HEK293 (cell line): ENCODE measurements around the gene TMEM184C.

Source experiments
- ELK4 ChIP-seq: IDR thresholded peaks from 2 replicates; pipeline ENCODE4 v1.6.1; 2011; ENCODE audit warnings: mild to moderate bottlenecking, low read depth, low read length, borderline replicate concordance
- HOXA7 ChIP-seq: sonication (generic); formaldehyde crosslinking; IDR thresholded peaks from 2 replicates; pipeline ENCODE4 v1.8.1; 2022; ENCODE audit warnings: missing genetic modification reagents, borderline replicate concordance
- KLF1 ChIP-seq: fragments of 450-650 bp; formaldehyde crosslinking; IDR thresholded peaks from 2 replicates; pipeline ENCODE4 v1.5.1; 2016; ENCODE audit warnings: missing biosample characterization, missing genetic modification characterization
- KLF16 ChIP-seq: fragments of 450-650 bp; formaldehyde crosslinking; IDR thresholded peaks from 2 replicates; pipeline ENCODE4 v1.5.1; 2017; ENCODE audit warnings: missing biosample characterization, missing genetic modification characterization
- KLF17 ChIP-seq: fragments of 450-650 bp; formaldehyde crosslinking; IDR thresholded peaks from 2 replicates; pipeline ENCODE4 v1.5.1; 2016; ENCODE audit warnings: missing biosample characterization, missing genetic modification characterization
- SCRT2 ChIP-seq: fragments of 450-650 bp; formaldehyde crosslinking; IDR thresholded peaks from 2 replicates; pipeline ENCODE4 v1.5.1; 2016; ENCODE audit warnings: missing biosample characterization, missing genetic modification characterization
- YY2 ChIP-seq: fragments of 450-650 bp; formaldehyde crosslinking; IDR thresholded peaks from 2 replicates; pipeline ENCODE4 v1.5.1; 2016; ENCODE audit warnings: missing biosample characterization, missing genetic modification characterization
- ZBTB1 ChIP-seq: fragments of 450-650 bp; formaldehyde crosslinking; IDR thresholded peaks from 2 replicates; pipeline ENCODE4 v1.5.1; 2016; ENCODE audit warnings: missing biosample characterization, missing genetic modification characterization
- ZBTB10 ChIP-seq: fragments of 450-650 bp; formaldehyde crosslinking; IDR thresholded peaks from 2 replicates; pipeline ENCODE4 v1.5.1; 2016; ENCODE audit warnings: missing biosample characterization, missing genetic modification characterization
- ZFP41 ChIP-seq: fragments of 450-650 bp; formaldehyde crosslinking; IDR thresholded peaks from 2 replicates; pipeline ENCODE4 v1.5.1; 2016; ENCODE audit warnings: missing biosample characterization, missing genetic modification characterization, borderline replicate concordance
- ZNF146 ChIP-seq: fragments of 450-650 bp; formaldehyde crosslinking; IDR thresholded peaks from 2 replicates; pipeline ENCODE4 v1.5.1; 2016; ENCODE audit warnings: missing biosample characterization, missing genetic modification characterization
- ZNF148 ChIP-seq: fragments of 450-650 bp; formaldehyde crosslinking; IDR thresholded peaks from 2 replicates; pipeline ENCODE4 v1.5.0; 2017; ENCODE audit warnings: missing biosample characterization, missing genetic modification characterization, borderline replicate concordance
- ZNF19 ChIP-seq: fragments of 450-650 bp; formaldehyde crosslinking; IDR thresholded peaks from 2 replicates; pipeline ENCODE4; 2016; ENCODE audit warnings: missing biosample characterization, missing genetic modification characterization, low read depth
- ZNF23 ChIP-seq: fragments of 450-650 bp; formaldehyde crosslinking; IDR thresholded peaks from 2 replicates; pipeline ENCODE4 v1.5.1; 2016; ENCODE audit warnings: missing biosample characterization, missing genetic modification characterization, borderline replicate concordance
- ZNF266 ChIP-seq: fragments of 450-650 bp; formaldehyde crosslinking; IDR thresholded peaks from 2 replicates; pipeline ENCODE4 v1.5.1; 2016; ENCODE audit warnings: missing biosample characterization, missing genetic modification characterization, low read depth
- ZNF354C ChIP-seq: fragments of 450-650 bp; formaldehyde crosslinking; IDR thresholded peaks from 2 replicates; pipeline ENCODE4 v1.5.1; 2016; ENCODE audit warnings: missing biosample characterization, missing genetic modification characterization, low read depth, borderline replicate concordance
- ZNF514 ChIP-seq: fragments of 450-650 bp; formaldehyde crosslinking; IDR thresholded peaks from 2 replicates; pipeline ENCODE4 v1.5.1; 2016; ENCODE audit warnings: missing biosample characterization, missing genetic modification characterization
- ZNF623 ChIP-seq: fragments of 450-650 bp; formaldehyde crosslinking; IDR thresholded peaks from 2 replicates; pipeline ENCODE4 v1.5.1; 2016; ENCODE audit warnings: missing biosample characterization, missing genetic modification characterization
- ZNF629 ChIP-seq: fragments of 450-650 bp; formaldehyde crosslinking; IDR thresholded peaks from 2 replicates; pipeline ENCODE4 v1.5.1; 2017; ENCODE audit warnings: missing biosample characterization, missing genetic modification characterization
- ZNF692 ChIP-seq: fragments of 450-650 bp; formaldehyde crosslinking; IDR thresholded peaks from 2 replicates; pipeline ENCODE4 v1.5.1; 2016; ENCODE audit warnings: missing biosample characterization, missing genetic modification characterization
- ZNF768 ChIP-seq: fragments of 450-650 bp; formaldehyde crosslinking; IDR thresholded peaks from 2 replicates; pipeline ENCODE4 v1.5.1; 2018; ENCODE audit warnings: missing biosample characterization, mild to moderate bottlenecking, missing genetic modification characterization
- ZNF843 ChIP-seq: fragments of 450-650 bp; formaldehyde crosslinking; IDR thresholded peaks from 2 replicates; pipeline ENCODE4 v1.5.1; 2016; ENCODE audit warnings: missing biosample characterization, missing genetic modification characterization
- TF ChIP-seq, protein P1 (sequence below): fragments of 450-650 bp; formaldehyde crosslinking; IDR thresholded peaks from 2 replicates; pipeline ENCODE4 v1.5.1; 2017; ENCODE audit warnings: missing biosample characterization, missing genetic modification characterization
- TF ChIP-seq, protein P2 (sequence below): fragments of 450-650 bp; formaldehyde crosslinking; IDR thresholded peaks from 2 replicates; pipeline ENCODE4 v1.5.1; 2017; ENCODE audit warnings: missing biosample characterization, missing genetic modification characterization

The TMEM184C gene

GRCh38 chr4:147683717-147684700 lies 66.8 kb downstream of the TMEM184C start, which contains the start of gene PRMT9 (continued):
- TF ChIP-seq, protein P1, sequence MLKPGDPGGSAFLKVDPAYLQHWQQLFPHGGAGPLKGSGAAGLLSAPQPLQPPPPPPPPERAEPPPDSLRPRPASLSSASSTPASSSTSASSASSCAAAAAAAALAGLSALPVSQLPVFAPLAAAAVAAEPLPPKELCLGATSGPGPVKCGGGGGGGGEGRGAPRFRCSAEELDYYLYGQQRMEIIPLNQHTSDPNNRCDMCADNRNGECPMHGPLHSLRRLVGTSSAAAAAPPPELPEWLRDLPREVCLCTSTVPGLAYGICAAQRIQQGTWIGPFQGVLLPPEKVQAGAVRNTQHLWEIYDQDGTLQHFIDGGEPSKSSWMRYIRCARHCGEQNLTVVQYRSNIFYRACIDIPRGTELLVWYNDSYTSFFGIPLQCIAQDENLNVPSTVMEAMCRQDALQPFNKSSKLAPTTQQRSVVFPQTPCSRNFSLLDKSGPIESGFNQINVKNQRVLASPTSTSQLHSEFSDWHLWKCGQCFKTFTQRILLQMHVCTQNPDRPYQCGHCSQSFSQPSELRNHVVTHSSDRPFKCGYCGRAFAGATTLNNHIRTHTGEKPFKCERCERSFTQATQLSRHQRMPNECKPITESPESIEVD: no peak
- TF ChIP-seq ZBTB10 (tag by site-specific recombination): no peak
- TF ChIP-seq, protein P2, sequence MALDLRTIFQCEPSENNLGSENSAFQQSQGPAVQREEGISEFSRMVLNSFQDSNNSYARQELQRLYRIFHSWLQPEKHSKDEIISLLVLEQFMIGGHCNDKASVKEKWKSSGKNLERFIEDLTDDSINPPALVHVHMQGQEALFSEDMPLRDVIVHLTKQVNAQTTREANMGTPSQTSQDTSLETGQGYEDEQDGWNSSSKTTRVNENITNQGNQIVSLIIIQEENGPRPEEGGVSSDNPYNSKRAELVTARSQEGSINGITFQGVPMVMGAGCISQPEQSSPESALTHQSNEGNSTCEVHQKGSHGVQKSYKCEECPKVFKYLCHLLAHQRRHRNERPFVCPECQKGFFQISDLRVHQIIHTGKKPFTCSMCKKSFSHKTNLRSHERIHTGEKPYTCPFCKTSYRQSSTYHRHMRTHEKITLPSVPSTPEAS: no peak
- TF ChIP-seq ZNF843: 0 out of 2 replicates have a peak, but pooled peaks have one; percentile 24
- TF ChIP-seq ZNF146 (tag by site-specific recombination): no peak
- TF ChIP-seq YY2 (tag by site-specific recombination): no peak
- TF ChIP-seq ZFP41: no peak
- no peak for TF ChIP-seq KLF16 (tag by site-specific recombination)
- 0 out of 2 replicates have a peak, but pooled peaks have one; percentile 49 for TF ChIP-seq ZNF692 (tag by site-specific recombination)
- no peak for TF ChIP-seq ZNF354C
- TF ChIP-seq ZNF23 (tag by site-specific recombination): no peak
- peak; percentile 17; the same call in 1 of the 2 replicates for TF ChIP-seq ZBTB1 (tag by site-specific recombination)
- TF ChIP-seq SCRT2 (tag by site-specific recombination): no peak
- no peak for TF ChIP-seq ZNF148 (tag by site-specific recombination)
- peak; percentile 86 for TF ChIP-seq ZNF768
- TF ChIP-seq KLF17: no peak; the same call in 1 of the 2 replicates
- no peak for TF ChIP-seq ELK4
- no peak for TF ChIP-seq ZNF514
- TF ChIP-seq ZNF623 (tag by site-specific recombination): no peak
- TF ChIP-seq ZNF629: peak; percentile 97
- no peak for TF ChIP-seq ZNF19
- TF ChIP-seq HOXA7 (CRISPR knock-in tag): no peak
- no peak for TF ChIP-seq ZNF266 (tag by site-specific recombination)
- no peak for TF ChIP-seq KLF1 (tag by site-specific recombination)
